Keratinocyte (primary cell): ENCODE data around the gene ACAP2. TPM values are rescaled to one million over a fixed set of nuclear protein-coding genes. Genes with fewer than 3 reads are reported as not detected.

Source experiments
- DNase-seq: peaks from one replicate; pipeline ENCODE4 v3.0.0-alpha.2; 2011; ENCODE audit warnings: low read depth, missing footprints, low spot score
- FAIRE-seq: peaks from 2 replicates; lab custom pipeline; 2011; peaks lifted over from hg19 to GRCh38; lab: Jason Lieb, UNC
- H2AFZ ChIP-seq: 2 replicates; pipeline ENCODE4 v1.6.0; 2012; ENCODE audit warnings: low read length, control low read depth, inconsistent platforms; ENCODE audit not compliant: control insufficient read depth
- H3K27ac ChIP-seq: 2 replicates; pipeline ENCODE4 v1.5.1; 2011; ENCODE audit warnings: low read length; ENCODE audit not compliant: control insufficient read depth, insufficient read depth
- H3K27me3 ChIP-seq: 3 replicates; pipeline ENCODE4 v1.6.0; 2011; ENCODE audit warnings: low read length; ENCODE audit not compliant: control insufficient read depth, insufficient read depth; ENCODE audit errors: extremely low read depth
- H3K36me3 ChIP-seq, 2 experiments: 2 replicates in 1 of 2; 3 replicates in 1 of 2; pipeline ENCODE4 v1.5.1; 2011; ENCODE audit warnings: low read length in 2 of 2, mild to moderate bottlenecking in 1 of 2; ENCODE audit not compliant: control insufficient read depth in 2 of 2, insufficient read depth in 2 of 2; ENCODE audit errors: extremely low read depth in 1 of 2
- H3K4me1 ChIP-seq: 3 replicates; pipeline ENCODE4 v1.5.1; 2011; ENCODE audit warnings: low read length; ENCODE audit not compliant: control insufficient read depth, insufficient read depth; ENCODE audit errors: extremely low read depth
- H3K4me2 ChIP-seq: 3 replicates; pipeline ENCODE4 v1.6.0; 2011; ENCODE audit warnings: low read depth, low read length; ENCODE audit not compliant: control insufficient read depth, insufficient read depth; ENCODE audit errors: extremely low read depth
- H3K4me3 ChIP-seq, 3 experiments: fragments of 200-600 bp in 1 of 3; sonication (generic) in 1 of 3; 2 replicates in 2 of 3; 3 replicates in 1 of 3; pipeline ENCODE4 v1.5.1; 2011 to 2016; ENCODE audit warnings: low read length in 3 of 3, mild to moderate bottlenecking in 3 of 3, control low read depth in 2 of 3, inconsistent platforms in 1 of 3, low read depth in 1 of 3, mixed read lengths in 1 of 3, mixed run types in 1 of 3, moderate library complexity in 1 of 3; ENCODE audit not compliant: control insufficient read depth in 2 of 3, insufficient read depth in 2 of 3; ENCODE audit errors: extremely low read depth in 1 of 3
- H3K79me2 ChIP-seq: 2 replicates; pipeline ENCODE4 v1.6.0; 2012; ENCODE audit warnings: low read length; ENCODE audit not compliant: control insufficient read depth, insufficient read depth
- H3K9ac ChIP-seq: 3 replicates; pipeline ENCODE4 v1.6.0; 2011; ENCODE audit warnings: low read length; ENCODE audit not compliant: control insufficient read depth, insufficient read depth; ENCODE audit errors: extremely low read depth
- H3K9me1 ChIP-seq: 3 replicates; pipeline ENCODE4 v1.6.0; 2011; ENCODE audit warnings: low read length; ENCODE audit not compliant: control insufficient read depth, insufficient read depth; ENCODE audit errors: extremely low read depth
- H3K9me3 ChIP-seq: 2 replicates; pipeline ENCODE4 v1.5.1; 2012; ENCODE audit warnings: low read depth, low read length; ENCODE audit not compliant: control insufficient read depth
- H4K20me1 ChIP-seq: 3 replicates; pipeline ENCODE4 v1.6.0; 2011; ENCODE audit warnings: low read length; ENCODE audit not compliant: control insufficient read depth, insufficient read depth; ENCODE audit errors: extremely low read depth
- EZH2 ChIP-seq: IDR thresholded peaks from one replicate; pipeline ENCODE4 v1.6.1; 2012; ENCODE audit warnings: inconsistent platforms, mild to moderate bottlenecking, low read length, moderate library complexity
- dilution Hi-C: fragments of 300-500 bp; cut with MboI; formaldehyde crosslinking; loops from one replicate; pipeline ENCODE4 v1.7.0; 2020; ENCODE audit warnings: low sequenced_read_pairs; ENCODE audit not compliant: extremely low pct_ligation_motif_present
- polyA plus RNA-seq, 5 experiments: library from polyadenylated mRNA; depleted of rRNA in 3 of 5; stranded (reverse) in 3 of 5; stranded (forward) in 1 of 5; unstranded in 1 of 5; fragments of >200 nt; gene quantifications; 1 replicate in 1 of 5; 2 replicates in 3 of 5; 3 replicates in 1 of 5; pipeline versions ENCODE4 v1.2.1 to v1.2.3, GENCODE V29; 2011 to 2012; ENCODE audit warnings: missing spikeins in 2 of 5, low read depth in 1 of 5, low replicate concordance in 1 of 5
- TF ChIP-seq, protein P1 (sequence below), 3 experiments: IDR thresholded peaks in 1 of 3; conservative IDR thresholded peaks in 1 of 3; optimal IDR thresholded peaks in 1 of 3; 2 replicates in 2 of 3; 3 replicates in 1 of 3; pipeline versions ENCODE3 to v1.5.1; 2011; ENCODE audit warnings: low read length in 3 of 3, mild to moderate bottlenecking in 3 of 3, moderate library complexity in 2 of 3, control low read depth in 1 of 3, inconsistent platforms in 1 of 3; ENCODE audit not compliant: insufficient read depth in 2 of 3; ENCODE audit errors: extremely low read depth in 1 of 3

The ACAP2 gene
- polyA plus RNA-seq, 1 donor (not counting 4 experiments of a cell fraction or from before 2014, with no cell fraction given) = 23.5 TPM

DNA sequence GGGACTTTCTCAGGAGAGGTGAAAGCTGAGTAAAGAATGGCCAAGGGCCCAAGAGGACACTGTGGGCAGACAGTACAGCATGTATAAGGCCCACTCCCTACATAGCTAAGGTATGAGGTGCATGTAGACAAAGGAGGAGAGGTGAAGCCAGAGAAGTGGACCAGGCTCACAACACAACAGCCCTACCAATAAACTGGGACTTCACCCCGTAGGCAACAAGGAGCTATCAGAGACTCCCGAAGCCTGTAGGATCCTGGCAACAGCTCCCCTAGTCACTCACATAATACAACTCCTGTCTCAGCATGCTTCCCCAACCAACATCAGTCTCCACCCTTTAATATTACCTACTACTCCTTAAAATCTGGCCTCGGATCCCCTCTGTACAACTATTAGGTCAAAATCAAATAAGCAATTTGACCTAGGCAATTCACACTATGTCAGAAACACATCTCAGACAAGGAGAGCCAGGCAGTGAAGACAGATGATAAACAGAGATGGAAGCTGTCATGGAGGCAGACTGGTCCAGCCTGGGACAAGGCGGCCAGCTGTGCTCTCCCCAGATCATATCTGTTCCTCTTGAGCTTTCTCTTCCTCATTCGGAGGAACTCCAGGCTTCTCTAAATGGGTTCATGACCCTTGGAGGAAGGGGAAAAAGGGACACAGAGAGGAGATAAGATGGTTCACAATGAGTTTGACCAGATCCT, 173.3 kb downstream of the ACAP2 start:
- H3K27me3 ChIP-seq = no peaks in the 10 kb centered on the region
- no peaks in the 10 kb centered on the region for H4K20me1 ChIP-seq
- H3K9me3 ChIP-seq = no peaks in the 10 kb centered on the region
- H2AFZ ChIP-seq = no peak overlapping the region
- no peak for TF ChIP-seq EZH2
- TF ChIP-seq, protein P1, sequence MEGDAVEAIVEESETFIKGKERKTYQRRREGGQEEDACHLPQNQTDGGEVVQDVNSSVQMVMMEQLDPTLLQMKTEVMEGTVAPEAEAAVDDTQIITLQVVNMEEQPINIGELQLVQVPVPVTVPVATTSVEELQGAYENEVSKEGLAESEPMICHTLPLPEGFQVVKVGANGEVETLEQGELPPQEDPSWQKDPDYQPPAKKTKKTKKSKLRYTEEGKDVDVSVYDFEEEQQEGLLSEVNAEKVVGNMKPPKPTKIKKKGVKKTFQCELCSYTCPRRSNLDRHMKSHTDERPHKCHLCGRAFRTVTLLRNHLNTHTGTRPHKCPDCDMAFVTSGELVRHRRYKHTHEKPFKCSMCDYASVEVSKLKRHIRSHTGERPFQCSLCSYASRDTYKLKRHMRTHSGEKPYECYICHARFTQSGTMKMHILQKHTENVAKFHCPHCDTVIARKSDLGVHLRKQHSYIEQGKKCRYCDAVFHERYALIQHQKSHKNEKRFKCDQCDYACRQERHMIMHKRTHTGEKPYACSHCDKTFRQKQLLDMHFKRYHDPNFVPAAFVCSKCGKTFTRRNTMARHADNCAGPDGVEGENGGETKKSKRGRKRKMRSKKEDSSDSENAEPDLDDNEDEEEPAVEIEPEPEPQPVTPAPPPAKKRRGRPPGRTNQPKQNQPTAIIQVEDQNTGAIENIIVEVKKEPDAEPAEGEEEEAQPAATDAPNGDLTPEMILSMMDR (optimal IDR thresholded peaks at IDR 0.05 in 1 of 3, IDR thresholded peaks at IDR 0.05 in 1 of 3, conservative IDR thresholded peaks at IDR 0.05 in 1 of 3; ENCODE audit: extremely low read depth in 1 of 3, insufficient read depth in 2 of 3, low read length in 3 of 3) = no peak
- no peak for DNase-seq
- H3K9ac ChIP-seq = peak overlapping the region; percentile 26
- no peak for FAIRE-seq
- H3K4me1 ChIP-seq = peaks cover 20% of the 10 kb centered on the region
- H3K9me1 ChIP-seq = no peaks in the 10 kb centered on the region
- H3K4me2 ChIP-seq = peak overlapping the region; percentile 90
- no peak overlapping the region for H3K27ac ChIP-seq
- H3K4me3 ChIP-seq = peak overlapping the region; percentile 65 to 89 (median 77)
- peaks cover 19% of the 10 kb centered on the region for H3K79me2 ChIP-seq
- H3K36me3 ChIP-seq = peaks cover 0 to 2% of the 10 kb centered on the region in 2 experiments
- dilution Hi-C loops = no loop called here

DNA sequence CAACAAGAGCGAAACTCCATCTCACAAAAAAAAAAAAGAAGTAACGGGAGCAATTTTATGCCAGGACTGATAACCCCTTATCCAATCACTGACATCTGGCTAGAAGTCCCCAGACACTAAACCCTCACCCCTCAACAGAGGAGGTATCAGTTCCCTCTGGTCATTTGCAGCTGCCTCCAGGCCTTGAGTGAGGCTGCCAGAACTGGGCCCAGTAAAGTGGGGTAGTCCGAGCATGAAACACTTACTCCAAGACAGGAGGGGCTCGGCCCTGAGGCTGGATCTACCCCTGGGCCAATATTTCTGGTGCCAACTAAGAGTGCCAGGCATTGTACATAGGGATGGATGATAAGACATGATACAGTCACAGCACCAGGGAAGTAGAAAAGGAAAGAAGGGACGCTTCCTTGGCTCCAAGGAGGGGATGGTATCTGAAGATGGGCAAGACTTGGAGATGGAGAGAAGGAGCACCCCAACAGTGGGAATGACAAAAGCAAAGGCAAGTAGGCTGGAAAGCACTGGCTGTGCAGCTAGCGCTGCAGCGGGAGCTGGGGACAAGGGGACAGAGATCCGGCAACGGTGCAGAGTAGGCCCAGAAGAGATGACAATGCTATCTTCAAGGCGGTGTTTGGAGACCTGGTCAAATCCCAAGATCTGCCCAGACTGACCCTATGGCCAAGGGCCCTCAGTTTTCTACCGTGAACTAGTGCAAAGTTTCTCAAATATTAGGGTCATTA, 174.1 kb downstream of the ACAP2 start:
- DNase-seq (no peak), FAIRE-seq (no peak)
- no peaks in the 10 kb centered on the region for H3K27me3 ChIP-seq
- H3K4me2 ChIP-seq = peak overlapping the region; percentile 90
- H3K4me3 ChIP-seq = no peak overlapping the region
- H3K4me1 ChIP-seq = peaks cover 28% of the 10 kb centered on the region
- H3K36me3 ChIP-seq = peaks cover 0 to 2% of the 10 kb centered on the region in 2 experiments
- no peak overlapping the region for H3K9ac ChIP-seq
- peaks cover 3% of the 10 kb centered on the region for H3K9me1 ChIP-seq
- H3K9me3 ChIP-seq = no peaks in the 10 kb centered on the region
- dilution Hi-C loops = no loop called here
- peaks cover 7% of the 10 kb centered on the region for H4K20me1 ChIP-seq
- TF ChIP-seq EZH2 = no peak
- TF ChIP-seq, protein P1 (optimal IDR thresholded peaks at IDR 0.05 in 1 of 3, IDR thresholded peaks at IDR 0.05 in 1 of 3, conservative IDR thresholded peaks at IDR 0.05 in 1 of 3; ENCODE audit: extremely low read depth in 1 of 3, insufficient read depth in 2 of 3, low read length in 3 of 3) = no peak
- peaks cover 19% of the 10 kb centered on the region for H3K79me2 ChIP-seq
- H2AFZ ChIP-seq = no peak overlapping the region
- no peak overlapping the region for H3K27ac ChIP-seq
